ENCODE data around the gene FAM13A. TPM values are rescaled to one million over a fixed set of nuclear protein-coding genes. Genes with fewer than 3 reads are reported as not detected.
A peak's percentile ranks its signal among the peaks of the same experiment; 100 is the strongest.

Gene FAM13A
- total and polyA plus RNA-seq, 2 of the 13 experiments (the other 11 are each of a cell fraction or from before 2014, with no cell fraction given) = 1.2 to 36.2 TPM

DNA sequence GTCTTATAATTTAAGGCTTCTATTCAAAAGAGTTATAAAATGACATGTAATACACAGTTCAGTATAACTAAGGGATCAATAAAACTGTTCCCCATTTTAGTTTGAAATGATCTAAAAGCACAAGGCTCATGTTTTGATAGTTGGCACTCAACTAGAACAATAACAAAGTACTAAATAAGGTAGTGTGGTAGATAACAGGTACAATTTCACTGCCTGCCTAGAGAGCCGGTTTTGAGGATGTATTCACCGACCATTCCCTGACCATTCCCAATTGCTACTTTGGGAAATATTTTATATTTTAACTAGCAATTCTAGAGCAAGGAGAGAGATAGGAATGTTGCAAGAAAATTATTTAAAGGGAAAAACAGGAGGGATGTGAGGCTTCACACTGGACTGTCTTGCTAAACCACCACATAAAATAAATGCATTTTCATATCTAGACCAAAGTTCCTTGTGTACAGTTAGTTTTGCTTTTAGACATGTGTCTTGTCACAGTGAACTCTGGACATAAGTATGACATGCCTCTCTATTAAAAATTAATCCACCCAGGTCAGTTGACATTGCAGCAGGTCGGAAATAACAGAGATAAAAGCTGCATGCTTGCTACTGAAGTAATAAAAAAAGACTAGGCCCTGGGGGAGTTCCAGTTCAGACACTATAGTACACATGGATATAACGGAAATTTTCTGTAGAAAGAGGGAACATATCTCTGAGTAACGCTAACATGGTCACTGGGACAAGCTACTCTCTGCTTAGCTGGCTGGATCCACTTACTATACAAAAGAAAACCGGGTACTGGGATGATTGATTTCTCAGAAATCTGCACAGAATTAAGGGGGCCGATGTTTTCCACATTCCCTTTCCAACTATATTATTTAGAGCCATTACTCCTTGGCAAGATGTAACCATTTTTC is 303.1 kb downstream of the FAM13A start (continued):
- TF ChIP-seq ISL2 (CRISPR knock-in tag; IDR thresholded peaks at IDR 0.05) (peak; percentile 76), ZNF570 (CRISPR knock-in tag; IDR thresholded peaks at IDR 0.05; ENCODE audit: borderline replicate concordance) (no peak), FOXA3 (CRISPR knock-in tag; IDR thresholded peaks at IDR 0.05) (peak; percentile 85), SOX6 (IDR thresholded peaks at IDR 0.05) (no peak), SOX6 (CRISPR knock-in tag; IDR thresholded peaks at IDR 0.05) (peak; percentile 62; the same call in 1 of the 2 replicates), ZBTB46 (CRISPR knock-in tag; IDR thresholded peaks at IDR 0.05; ENCODE audit: borderline replicate concordance) (no peak), FOXK2 (IDR thresholded peaks at IDR 0.05) (peak; percentile 59; the same call in 1 of the 2 replicates), SRF (IDR thresholded peaks at IDR 0.05; ENCODE audit: low read depth, low read length) (no peak), LCORL (IDR thresholded peaks at IDR 0.05) (no peak), LCORL (CRISPR knock-in tag; IDR thresholded peaks at IDR 0.05) (peak; percentile 46; the same call in 1 of the 2 replicates), ZBTB20 (CRISPR knock-in tag; IDR thresholded peaks at IDR 0.05; ENCODE audit: borderline replicate concordance, low read depth) (peak; percentile 21; the same call in 1 of the 2 replicates), HNF1A (IDR thresholded peaks at IDR 0.05; ENCODE audit: low read depth) (peak; percentile 90), HNF1A (CRISPR knock-in tag; IDR thresholded peaks at IDR 0.05; ENCODE audit: borderline replicate concordance) (peak; percentile 95), GATA4 (IDR thresholded peaks at IDR 0.05; ENCODE audit: borderline replicate concordance, low read depth) (peak; percentile 56; the same call in 1 of the 2 replicates), ZBTB1 (CRISPR knock-in tag; IDR thresholded peaks at IDR 0.05; ENCODE audit: borderline replicate concordance) (no peak), DR1 (CRISPR knock-in tag; IDR thresholded peaks at IDR 0.05) (no peak), NR2F1 (CRISPR knock-in tag; IDR thresholded peaks at IDR 0.05) (0 out of 4 replicates have a peak, but pooled peaks of 1 of the 2 experiments have one; percentile 24), KDM3A (CRISPR knock-in tag; IDR thresholded peaks at IDR 0.05; ENCODE audit: low read depth) (no peak), CEBPG (CRISPR knock-in tag; IDR thresholded peaks at IDR 0.05) (peak; percentile 52; the same call in 1 of the 2 replicates), KDM6A (CRISPR knock-in tag; IDR thresholded peaks at IDR 0.05; ENCODE audit: low read depth) (peak; percentile 80), KLF16 (CRISPR knock-in tag; IDR thresholded peaks at IDR 0.05) (0 out of 4 replicates have a peak, but pooled peaks of 1 of the 2 experiments have one; percentile 23), RFXANK (CRISPR knock-in tag; IDR thresholded peaks at IDR 0.05) (no peak)
- TF ChIP-seq, protein P1, sequence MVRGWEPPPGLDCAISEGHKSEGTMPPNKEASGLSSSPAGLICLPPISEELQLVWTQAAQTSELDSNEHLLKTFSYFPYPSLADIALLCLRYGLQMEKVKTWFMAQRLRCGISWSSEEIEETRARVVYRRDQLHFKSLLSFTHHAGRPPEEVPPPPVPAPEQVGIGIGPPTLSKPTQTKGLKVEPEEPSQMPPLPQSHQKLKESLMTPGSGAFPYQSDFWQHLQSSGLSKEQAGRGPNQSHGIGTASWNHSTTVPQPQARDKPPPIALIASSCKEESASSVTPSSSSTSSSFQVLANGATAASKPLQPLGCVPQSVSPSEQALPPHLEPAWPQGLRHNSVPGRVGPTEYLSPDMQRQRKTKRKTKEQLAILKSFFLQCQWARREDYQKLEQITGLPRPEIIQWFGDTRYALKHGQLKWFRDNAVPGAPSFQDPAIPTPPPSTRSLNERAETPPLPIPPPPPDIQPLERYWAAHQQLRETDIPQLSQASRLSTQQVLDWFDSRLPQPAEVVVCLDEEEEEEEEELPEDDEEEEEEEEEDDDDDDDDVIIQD (CRISPR knock-in tag; IDR thresholded peaks at IDR 0.05; ENCODE audit: low read depth) = peak; percentile 52; the same call in 1 of the 2 replicates
